HTR-8/SVneo (cell line): ENCODE data around the gene ABHD1.
A peak's percentile ranks its signal among the peaks of the same experiment; 100 is the strongest.

Experiments
- DNase-seq: peaks from one replicate; pipeline ENCODE4 v3.0.0; 2011; ENCODE audit warnings: low spot score, mixed read lengths; ENCODE audit not compliant: insufficient read length
- FAIRE-seq: peaks from 2 replicates; lab custom pipeline; 2011; peaks lifted over from hg19 to GRCh38; lab: Jason Lieb, UNC

The ABHD1 gene

GRCh38 chr2:27133905-27134780 lies 10.5 kb downstream of the ABHD1 start, which contains the start of gene PREB:
Gene PREB (minus strand): TSS chr2:27134636. CDS start chr2:27134421, 215 bp downstream.
- DNase-seq (peak; percentile 99), FAIRE-seq (peak; percentile 99)

DNA sequence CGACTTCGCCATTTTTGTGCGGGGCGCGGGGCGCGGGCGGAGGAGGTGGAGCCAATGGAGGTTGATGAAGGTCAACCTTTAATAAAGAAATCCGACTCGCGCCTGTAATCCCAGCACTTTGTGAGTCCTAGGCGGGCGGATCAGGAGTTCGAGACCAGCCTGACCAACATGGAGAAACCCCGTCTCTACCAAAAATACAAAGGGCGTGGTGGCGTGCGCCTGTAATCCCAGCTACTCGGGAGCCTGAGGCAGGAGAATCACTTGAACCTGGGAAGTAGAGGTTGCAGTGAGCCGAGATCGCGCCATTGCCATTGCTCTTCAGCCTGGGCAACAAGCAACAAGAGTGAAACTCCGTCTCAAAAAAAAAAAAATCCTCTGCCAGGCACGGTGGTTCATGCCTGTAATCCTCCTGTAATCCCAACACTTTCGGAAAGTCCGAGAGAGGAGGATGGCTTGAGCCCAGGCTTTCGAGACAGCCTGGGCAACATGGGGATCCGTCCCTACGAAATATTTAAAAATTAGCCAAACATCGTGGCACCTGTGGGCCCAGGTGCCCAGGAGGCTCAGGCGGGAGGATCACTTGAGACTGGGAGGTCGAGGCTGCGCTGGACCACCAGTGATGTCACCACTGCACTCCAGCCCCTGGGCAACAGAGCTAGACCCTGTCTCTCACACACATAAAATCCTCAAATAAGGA lies 11.3 kb downstream of the ABHD1 start:
- FAIRE-seq: no peak
- DNase-seq: no peak

GRCh38 chr2:27135478-27135955 lies 11.9 kb downstream of the ABHD1 start:
- FAIRE-seq: no peak

DNA sequence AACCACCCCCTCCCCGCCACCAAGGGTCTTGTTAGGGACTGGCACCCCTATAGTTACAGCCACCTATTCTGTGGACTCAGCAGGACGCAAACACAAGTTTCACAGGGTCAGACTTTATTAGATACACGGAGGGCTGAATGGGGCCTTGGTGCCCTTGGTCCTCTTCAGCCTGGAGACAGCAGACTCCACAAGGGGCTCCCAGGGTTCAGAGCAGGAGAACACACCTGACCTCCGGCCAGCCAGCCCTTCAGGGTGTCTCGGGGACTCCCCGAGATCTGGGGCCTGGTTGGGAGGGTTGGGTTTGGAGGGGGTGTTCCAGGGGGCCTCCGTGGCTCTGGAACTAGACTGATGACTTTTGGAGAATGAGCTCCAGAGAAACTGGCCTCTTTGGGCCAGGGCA lies 13.1 kb downstream of the ABHD1 start:
- FAIRE-seq (no peak), DNase-seq (no peak)

More at GRCh38 chr2:27135478-27135955, 11.9 kb downstream of the ABHD1 start:
- DNase-seq: no peak

DNA sequence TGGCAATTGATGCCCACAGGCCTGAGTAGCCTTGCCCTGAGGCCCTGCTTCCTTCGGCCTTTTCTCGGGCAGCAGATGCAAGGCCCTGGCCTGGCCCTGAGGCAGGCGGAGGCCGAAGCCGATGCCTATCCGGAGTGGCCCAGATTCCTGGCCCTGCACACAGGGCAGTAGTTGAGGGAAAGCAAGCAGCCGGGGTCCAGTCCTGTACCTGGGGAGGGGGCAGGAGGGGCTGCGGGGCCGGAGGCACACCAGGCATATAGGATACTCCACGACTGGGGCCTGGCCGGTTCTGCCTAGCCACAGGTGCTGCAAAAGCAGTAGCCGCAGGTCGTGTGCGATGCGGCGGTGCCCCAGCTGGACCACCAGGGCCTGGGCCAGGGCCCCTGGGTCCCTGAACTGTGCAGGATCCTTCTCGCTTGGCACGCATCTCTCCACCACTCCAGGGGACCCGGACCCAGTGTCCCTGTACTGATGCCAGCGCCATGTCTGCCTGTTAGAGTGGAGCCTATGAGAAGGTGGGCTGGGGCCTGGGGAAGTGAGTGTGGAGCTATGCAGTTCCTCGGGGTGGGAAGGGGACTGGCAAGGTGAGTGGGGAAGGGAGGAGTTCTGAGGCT lies 13.8 kb downstream of the ABHD1 start:
- FAIRE-seq: no peak

GRCh38 chr2:27138111-27138510 lies 14.5 kb downstream of the ABHD1 start:
- FAIRE-seq: no peak
- no peak for DNase-seq

More for the DNA sequence above, 13.8 kb downstream of the ABHD1 start:
- no peak for DNase-seq

GRCh38 chr2:27139310-27139709 lies 15.7 kb downstream of the ABHD1 start, which contains the start of gene PRR30:
Gene PRR30 (minus strand): TSS chr2:27139410. CDS start chr2:27138329, 1,081 bp downstream.
- DNase-seq: no peak
- FAIRE-seq: no peak

DNA sequence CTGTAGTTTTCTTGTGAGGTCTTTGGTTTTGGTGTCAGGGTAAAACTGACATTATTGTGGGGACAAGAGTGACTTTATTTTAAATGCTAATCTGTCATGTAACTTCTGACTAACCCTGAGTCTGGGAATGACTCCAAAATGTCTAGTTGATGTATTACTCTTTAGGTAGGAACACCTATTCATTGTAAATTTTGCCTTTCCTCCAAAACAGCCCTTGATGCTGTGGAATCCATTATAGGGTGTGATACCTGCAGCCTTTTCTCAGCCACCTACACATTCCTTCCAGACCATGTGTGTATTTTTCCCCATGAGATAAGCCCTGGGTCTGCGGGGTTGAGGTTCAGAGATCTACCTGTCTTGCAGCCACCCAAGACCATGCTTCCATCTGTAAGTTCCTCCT lies 19.7 kb downstream of the ABHD1 start:
- DNase-seq: no peak
- FAIRE-seq: no peak

DNA sequence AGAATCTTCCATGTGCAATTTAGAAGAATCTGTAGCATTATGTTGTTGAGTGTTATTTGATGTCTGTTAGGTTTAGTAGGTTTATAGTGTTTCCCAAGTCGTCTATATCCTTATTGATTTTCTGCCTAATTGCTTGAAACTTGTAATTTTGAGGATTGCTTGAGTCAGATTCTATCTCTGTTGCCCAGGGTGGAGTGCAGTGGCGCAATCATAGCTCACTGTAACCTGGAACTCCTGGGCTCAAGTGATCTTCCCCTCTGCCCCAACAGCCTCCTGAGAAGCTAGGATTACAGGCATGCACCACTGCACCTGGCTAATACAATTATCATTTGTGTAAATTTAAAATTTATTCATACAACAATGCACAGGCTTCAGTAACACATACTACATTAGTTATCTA lies 22.1 kb downstream of the ABHD1 start:
- FAIRE-seq: no peak
- no peak for DNase-seq

DNA sequence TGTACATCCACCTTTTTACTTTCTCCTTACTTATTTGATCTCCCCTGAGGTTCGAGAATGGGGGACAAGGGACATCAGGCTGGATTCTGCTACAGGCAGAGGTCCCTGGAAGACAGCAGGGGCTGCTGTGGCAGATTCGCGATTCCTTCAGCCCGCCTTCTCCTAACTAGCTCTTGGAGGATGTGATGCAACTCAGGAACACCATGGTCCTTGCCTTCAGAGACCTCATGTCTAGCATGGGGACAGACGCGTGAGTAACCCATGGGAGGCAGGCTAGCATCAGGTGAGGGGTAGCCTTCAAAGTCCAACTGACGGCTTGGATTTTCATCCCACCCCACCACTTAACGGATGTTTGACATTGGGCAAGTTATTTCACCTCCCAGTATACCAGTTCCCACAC lies 24.3 kb downstream of the ABHD1 start:
- FAIRE-seq (no peak), DNase-seq (no peak)

- FAIRE-seq (no peak), DNase-seq (no peak)
These were observed 25.3 kb downstream of the ABHD1 start, which contains the start of gene TCF23 for GRCh38 chr2:27148801-27149439. Gene TCF23 (plus strand): TSS chr2:27149004. CDS start chr2:27149134, 130 bp downstream.

GRCh38 chr2:27149570-27150405 lies 26.2 kb downstream of the ABHD1 start:
- FAIRE-seq (no peak), DNase-seq (no peak)

DNA sequence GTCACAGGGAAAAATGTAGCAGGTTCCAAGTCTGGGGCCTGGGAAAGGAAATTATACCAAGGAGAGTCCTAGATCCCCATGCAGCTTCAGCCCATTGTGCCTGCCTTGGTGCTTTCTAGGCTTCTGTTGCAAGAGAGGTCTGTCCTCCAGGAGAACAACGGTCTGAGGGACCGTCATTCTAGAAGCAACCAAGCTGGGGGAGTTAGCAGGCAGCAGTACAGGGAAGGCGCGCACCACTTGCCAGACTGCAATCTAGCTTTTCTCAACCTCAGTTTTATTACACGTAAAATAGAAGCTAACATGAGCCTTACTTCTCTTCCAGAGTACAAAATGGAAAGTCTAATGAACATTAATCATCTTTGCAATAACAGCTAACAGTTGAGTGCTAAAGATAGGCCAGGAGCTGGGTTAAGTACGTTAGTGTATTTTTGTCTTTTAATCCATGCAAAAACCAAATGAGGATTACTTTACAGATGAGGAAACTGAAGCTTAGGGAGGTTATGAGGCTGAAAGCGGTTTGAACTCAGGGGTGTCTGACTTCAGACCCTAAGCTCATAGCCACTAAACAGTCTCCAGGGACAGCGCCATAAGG lies 27.1 kb downstream of the ABHD1 start:
- DNase-seq (no peak), FAIRE-seq (no peak)

GRCh38 chr2:27152102-27152795 lies 28.6 kb downstream of the ABHD1 start:
- DNase-seq (no peak), FAIRE-seq (no peak)

- DNase-seq (peak; percentile 40), FAIRE-seq (peak; percentile 9)
These were observed 29.3 kb downstream of the ABHD1 start for GRCh38 chr2:27152796-27153464.

GRCh38 chr2:27154488-27154887 lies 30.9 kb downstream of the ABHD1 start:
- DNase-seq (no peak), FAIRE-seq (no peak)

DNA sequence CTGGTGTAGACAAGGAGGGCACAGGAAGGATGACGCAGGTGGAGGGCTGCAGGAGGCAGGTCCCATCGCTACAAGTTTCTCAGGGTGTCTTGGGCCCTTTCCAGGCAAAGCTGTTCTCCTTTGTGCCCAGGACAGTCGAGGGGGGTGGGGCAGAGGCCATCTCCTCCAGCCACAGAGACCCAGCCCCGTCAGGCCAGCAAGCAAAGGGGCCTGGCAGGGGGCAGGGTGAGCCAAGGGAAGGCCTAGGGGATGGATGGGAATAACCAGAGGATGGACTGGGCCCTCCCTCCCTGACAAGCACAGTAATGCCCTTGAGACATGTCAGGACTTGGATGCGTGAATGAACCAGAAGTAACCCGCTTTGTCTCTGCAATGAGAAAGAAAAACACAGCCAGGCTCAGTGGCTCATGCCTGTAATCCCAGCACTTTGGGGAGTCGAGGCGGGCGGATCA lies 31.5 kb downstream of the ABHD1 start:
- FAIRE-seq (no peak), DNase-seq (no peak)

DNA sequence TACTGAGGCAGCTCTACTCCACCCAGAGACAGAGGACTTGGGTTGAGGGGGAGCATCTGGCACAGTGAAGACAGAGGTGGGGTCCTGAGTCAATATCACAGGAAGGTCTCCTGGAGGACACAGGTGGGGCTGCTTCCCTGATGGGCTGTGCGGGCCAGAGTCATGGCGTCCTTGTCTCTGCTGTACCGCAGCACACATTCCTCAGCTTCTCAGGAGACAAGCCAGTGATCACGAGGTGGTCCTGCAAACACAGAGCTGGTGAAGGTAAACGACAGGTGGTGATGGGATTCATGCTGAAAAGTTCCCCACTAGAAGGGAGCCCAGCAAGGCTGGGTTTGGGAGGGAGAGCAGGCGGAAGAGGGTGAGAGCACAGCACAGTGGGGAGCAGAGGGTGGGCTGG lies 34.9 kb downstream of the ABHD1 start:
- no peak for FAIRE-seq
- no peak for DNase-seq
